Endothelial cell of umbilical vein (primary cell): ENCODE measurements around the gene MICALL2. TPM values are rescaled to one million over a fixed set of nuclear protein-coding genes. Genes with fewer than 3 reads are reported as not detected.

Source experiments
- BruUV-seq: library from RNA; stranded (reverse); fragments of 400-500 nt; replicated peaks from 2 replicates; lab custom pipeline; 2021; lab: Mats Ljungman, UMichigan
- CTCF ChIA-PET: fragments of 300-600, 350-600 bp; sonication (Branson Sonifier 250); formaldehyde crosslinking; loops from one replicate; lab custom pipeline; 2021; ENCODE audit warnings: antibody characterized with exemption, inconsistent platforms; lab: Charles Lee
- POLR2A ChIA-PET: fragments of 300-600, 350-600 bp; sonication (Branson Sonifier 250); formaldehyde crosslinking; loops from one replicate; lab custom pipeline; 2021; ENCODE audit warnings: antibody characterized with exemption, inconsistent platforms; lab: Charles Lee
- DNase-seq: peaks from one replicate; pipeline ENCODE4 v3.0.0-alpha.2; 2011; ENCODE audit warnings: low read depth, low spot score
- FAIRE-seq: peaks from 2 replicates; lab custom pipeline; 2011; peaks lifted over from hg19 to GRCh38; lab: Jason Lieb, UNC
- H2AFZ ChIP-seq: 2 replicates; pipeline ENCODE4 v1.6.0; 2012; ENCODE audit warnings: low read depth, low read length, control low read depth, inconsistent platforms
- H3K27ac ChIP-seq: 2 replicates; pipeline ENCODE4 v1.5.1; 2011; ENCODE audit warnings: low read depth, mild to moderate bottlenecking, control low read depth, low read length, moderate library complexity; ENCODE audit not compliant: insufficient read depth
- H3K27me3 ChIP-seq, 2 experiments: 2 replicates each; pipeline versions ENCODE4 v1.6.0 to v1.6.1; 2011; ENCODE audit warnings: low read length in 2 of 2, mixed read lengths in 1 of 2; ENCODE audit not compliant: control insufficient read depth in 2 of 2, insufficient read depth in 2 of 2
- H3K36me3 ChIP-seq, 2 experiments: 2 replicates in 1 of 2; 3 replicates in 1 of 2; pipeline ENCODE4 v1.5.1; 2011; ENCODE audit warnings: low read length in 2 of 2, mild to moderate bottlenecking in 1 of 2, moderate library complexity in 1 of 2; ENCODE audit not compliant: control insufficient read depth in 2 of 2, insufficient read depth in 2 of 2; ENCODE audit errors: extremely low read depth in 1 of 2
- H3K4me1 ChIP-seq: 3 replicates; pipeline ENCODE4 v1.5.1; 2011; ENCODE audit warnings: mild to moderate bottlenecking, low read length; ENCODE audit not compliant: control insufficient read depth, insufficient read depth; ENCODE audit errors: extremely low read depth
- H3K4me2 ChIP-seq: 2 replicates; pipeline ENCODE4 v1.6.1; 2011; ENCODE audit warnings: low read length, control low read depth, mixed read lengths; ENCODE audit not compliant: insufficient read depth
- H3K4me3 ChIP-seq, 3 experiments: fragments of 200-600 bp in 1 of 3; sonication (generic), shearing (Covaris generic) in 1 of 3; replicated peaks in 1 of 3; 2 replicates each; pipeline ENCODE4 v1.5.1; 2011 to 2016; ENCODE audit warnings: control low read depth in 3 of 3, low read length in 3 of 3, mild to moderate bottlenecking in 2 of 3, inconsistent platforms in 1 of 3, low read depth in 1 of 3, moderate library complexity in 1 of 3; ENCODE audit not compliant: insufficient read depth in 1 of 3
- H3K79me2 ChIP-seq: 2 replicates; pipeline ENCODE4 v1.6.0; 2012; ENCODE audit warnings: low read length, inconsistent platforms; ENCODE audit not compliant: control insufficient read depth, insufficient read depth
- H3K9ac ChIP-seq: replicated peaks from 2 replicates; pipeline ENCODE3; 2011; ENCODE audit warnings: low read length, control low read depth; ENCODE audit not compliant: insufficient read depth; ENCODE audit errors: extremely low read depth
- H3K9me1 ChIP-seq: replicated peaks from 3 replicates; pipeline ENCODE4 v1.6.0; 2011; ENCODE audit warnings: mild to moderate bottlenecking, low read length; ENCODE audit not compliant: control insufficient read depth, insufficient read depth; ENCODE audit errors: extremely low read depth
- H3K9me3 ChIP-seq: replicated peaks from 2 replicates; pipeline ENCODE4 v1.5.1; 2012; ENCODE audit warnings: low read length, inconsistent platforms; ENCODE audit not compliant: control insufficient read depth, insufficient read depth
- H4K20me1 ChIP-seq: replicated peaks from 2 replicates; pipeline ENCODE3; 2011; ENCODE audit warnings: mild to moderate bottlenecking, low read length; ENCODE audit not compliant: control insufficient read depth, insufficient read depth; ENCODE audit errors: extremely low read depth
- EZH2 ChIP-seq: IDR thresholded peaks from 2 replicates; pipeline ENCODE4 v1.6.1; 2012; ENCODE audit warnings: borderline replicate concordance, low read depth, mild to moderate bottlenecking, moderate library complexity, low read length, inconsistent platforms; ENCODE audit not compliant: severe bottlenecking
- FOS ChIP-seq: IDR thresholded peaks from 2 replicates; pipeline ENCODE4 v1.6.1; 2011; ENCODE audit warnings: mild to moderate bottlenecking, low read length, moderate library complexity, borderline replicate concordance; ENCODE audit not compliant: insufficient read depth
- GATA2 ChIP-seq: IDR thresholded peaks from 2 replicates; pipeline ENCODE4 v1.7.0; 2011; ENCODE audit warnings: low read depth, mild to moderate bottlenecking, moderate library complexity, mixed read lengths, low read length; ENCODE audit not compliant: insufficient read length, insufficient read depth
- JUN ChIP-seq: IDR thresholded peaks from 2 replicates; pipeline ENCODE4 v1.6.1; 2011; ENCODE audit warnings: borderline replicate concordance, low read depth; ENCODE audit not compliant: insufficient read length, insufficient read depth
- MYC ChIP-seq: IDR thresholded peaks from one replicate; pipeline ENCODE4 v1.6.1; 2011; ENCODE audit warnings: mild to moderate bottlenecking, low read depth, low read length
- POLR2A ChIP-seq: IDR thresholded peaks from 2 replicates; pipeline ENCODE4 v1.6.1; 2012; ENCODE audit warnings: low read depth, mild to moderate bottlenecking, control low read depth, low read length
- POLR2AphosphoS5 ChIP-seq: IDR thresholded peaks from 2 replicates; pipeline ENCODE4 v1.6.1; 2012; ENCODE audit warnings: low read depth, mild to moderate bottlenecking, control low read depth, low read length, moderate library complexity; ENCODE audit not compliant: insufficient read depth
- dilution Hi-C: fragments of 300-500 bp; cut with MboI; formaldehyde crosslinking; loops from one replicate; pipeline ENCODE4 v1.15.0; 2019; ENCODE audit warnings: low sequenced_read_pairs; ENCODE audit not compliant: extremely low pct_ligation_motif_present
- intact Hi-C: fragments of 100-400 bp; cut with micrococcal nuclease; formaldehyde crosslinking; loops from one replicate; pipeline ENCODE4 v1.10.0; 2022
- polyA plus RNA-seq, 4 experiments: library from polyadenylated mRNA; depleted of rRNA in 3 of 4; stranded (reverse) in 3 of 4; unstranded in 1 of 4; fragments of >200 nt; gene quantifications; 2 replicates each; pipeline versions ENCODE4 v1.2.1 to v1.2.3, GENCODE V29; 2011 to 2012; ENCODE audit warnings: missing spikeins in 1 of 4
- total RNA-seq: library from RNA; stranded (reverse); gene quantifications from 2 replicates; pipeline ENCODE4 v1.2.3, GENCODE V29; 2021
- TF ChIP-seq, protein P1 (sequence below): IDR thresholded peaks from 2 replicates; pipeline ENCODE4 v1.6.1; 2011; ENCODE audit not compliant: insufficient read depth, insufficient read length
- TF ChIP-seq, protein P2 (sequence below), 2 donors: IDR thresholded peaks; 1 replicate in 1 of 2; 2 replicates in 1 of 2; pipeline ENCODE4 v1.5.1; 2011; ENCODE audit warnings: low read length in 2 of 2, mild to moderate bottlenecking in 2 of 2, moderate library complexity in 2 of 2, control low read depth in 1 of 2, inconsistent platforms in 1 of 2, low read depth in 1 of 2; ENCODE audit not compliant: insufficient read depth in 1 of 2; ENCODE audit errors: extremely low read depth in 1 of 2

MICALL2 gene
- total and polyA plus RNA-seq, 2 donors (not counting 3 experiments of a cell fraction or from before 2014, with no cell fraction given), result 29.8 to 46.3 TPM

DNA sequence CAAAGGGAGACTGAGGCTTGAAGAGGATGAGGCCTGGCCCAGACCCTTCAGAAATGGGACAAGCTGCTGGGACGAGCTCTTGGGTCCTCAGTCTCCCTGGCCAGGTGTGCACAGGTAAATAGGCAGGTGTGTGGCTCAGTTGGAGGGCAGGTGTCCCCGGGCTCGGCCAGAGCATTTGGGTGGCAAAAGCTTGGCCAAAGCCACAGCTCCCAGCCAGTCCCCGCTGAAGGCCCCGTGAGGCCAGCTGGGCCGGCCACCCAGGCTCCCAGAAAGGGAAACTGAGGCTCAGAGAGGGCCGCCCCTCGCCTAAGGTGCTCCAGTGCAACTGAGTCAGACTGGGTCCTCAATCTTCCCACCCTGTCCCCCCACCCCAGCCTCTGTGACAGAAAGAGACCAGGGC is 37.3 kb downstream of the MICALL2 start:
- dilution Hi-C loops (no loop called here), intact Hi-C loops (loop anchor here (2.0 kb wide), 1 partner anchor 37 kb away; the partner anchor contains the start of gene MICALL2)
- no peaks in the 10 kb centered on the region for H3K36me3 ChIP-seq
- no peak overlapping the region for H3K9ac ChIP-seq
- no peaks in the 10 kb centered on the region for H3K9me3 ChIP-seq
- no peak overlapping the region for H3K27ac ChIP-seq
- no peak overlapping the region for H3K4me3 ChIP-seq
- ChIA-PET POLR2A (no interaction called here), CTCF (interaction anchor here (1.7 kb wide), 1 partner anchor 11 kb away, joined by 7 read pairs; no protein-coding TSS in a partner anchor)
- no peak for FAIRE-seq
- no peaks in the 10 kb centered on the region for H4K20me1 ChIP-seq
- H3K9me1 ChIP-seq, result no peaks in the 10 kb centered on the region
- H3K27me3 ChIP-seq, result peaks cover 6% of the 10 kb centered on the region in 2 experiments
- TF ChIP-seq GATA2, result no peak
- TF ChIP-seq EZH2, result no peak
- no peaks in the 10 kb centered on the region for H3K4me1 ChIP-seq
- no TSS peak for BruUV-seq
- no peak overlapping the region for H3K4me2 ChIP-seq
- H3K79me2 ChIP-seq, result no peaks in the 10 kb centered on the region
- DNase-seq, result no peak
- no peak overlapping the region for H2AFZ ChIP-seq

DNA sequence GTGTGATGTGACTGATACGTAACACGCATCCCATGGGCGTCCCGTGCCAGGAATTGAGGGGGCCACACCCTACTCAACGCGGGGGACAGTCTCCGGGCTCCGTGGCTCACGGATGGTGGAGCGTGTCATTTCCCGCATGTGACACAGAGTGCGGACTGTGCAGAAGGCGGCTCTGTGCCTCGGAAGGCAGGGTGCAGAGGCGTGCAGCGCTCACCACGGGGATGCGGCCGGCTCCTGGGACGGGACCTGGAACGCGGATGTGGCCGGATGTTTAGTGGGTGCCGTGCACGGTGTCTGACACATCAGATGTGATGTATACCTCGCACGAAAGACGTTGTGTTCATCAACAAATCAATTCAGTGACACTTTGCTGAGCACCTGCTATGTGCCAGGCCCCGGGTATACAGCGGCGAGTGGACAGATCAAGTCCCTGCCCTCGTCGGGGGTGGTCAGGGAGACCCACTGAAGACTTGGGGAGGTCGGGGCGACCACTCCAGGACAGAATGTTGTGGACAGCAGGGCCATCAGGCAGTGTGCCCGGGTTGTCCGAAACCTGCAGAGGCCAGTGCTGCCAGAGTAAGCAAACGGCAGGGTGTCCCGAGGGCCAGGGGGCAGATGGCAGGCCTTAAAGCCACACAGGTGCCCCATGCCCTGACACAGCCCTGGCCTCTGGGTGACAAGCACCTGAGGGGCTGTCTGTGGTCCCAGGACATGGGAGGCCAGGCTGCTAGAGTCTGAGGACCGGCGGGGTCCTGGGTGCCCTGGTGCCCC is 38.1 kb downstream of the MICALL2 start:
- DNase-seq (no peak), FAIRE-seq (no peak)
- dilution Hi-C loops, result no loop called here
- Histone ChIP-seq H2AFZ (no peak overlapping the region), H3K27ac (no peak overlapping the region), H3K27me3 (peaks cover 6% of the 10 kb centered on the region in 2 experiments), H3K9me1 (no peaks in the 10 kb centered on the region), H3K9ac (no peak overlapping the region), H3K79me2 (no peaks in the 10 kb centered on the region), H3K9me3 (no peaks in the 10 kb centered on the region), H3K4me2 (no peak overlapping the region), H3K4me1 (no peaks in the 10 kb centered on the region), H4K20me1 (no peaks in the 10 kb centered on the region), H3K36me3 (no peaks in the 10 kb centered on the region), H3K4me3 (no peak overlapping the region)
- intact Hi-C loops, result no loop called here
- ChIA-PET CTCF (interaction anchor here (0.6 kb wide), 2 partner anchors 53 to 228 kb away, joined by 3 read pairs; no protein-coding TSS in a partner anchor), POLR2A (no interaction called here)
- no TSS peak for BruUV-seq
- TF ChIP-seq FOS (no peak), JUN (no peak), POLR2A (no peak), MYC (no peak), GATA2 (no peak), POLR2AphosphoS5 (no peak)
- TF ChIP-seq, protein P1, sequence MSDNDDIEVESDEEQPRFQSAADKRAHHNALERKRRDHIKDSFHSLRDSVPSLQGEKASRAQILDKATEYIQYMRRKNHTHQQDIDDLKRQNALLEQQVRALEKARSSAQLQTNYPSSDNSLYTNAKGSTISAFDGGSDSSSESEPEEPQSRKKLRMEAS, result no peak
- TF ChIP-seq, protein P2, sequence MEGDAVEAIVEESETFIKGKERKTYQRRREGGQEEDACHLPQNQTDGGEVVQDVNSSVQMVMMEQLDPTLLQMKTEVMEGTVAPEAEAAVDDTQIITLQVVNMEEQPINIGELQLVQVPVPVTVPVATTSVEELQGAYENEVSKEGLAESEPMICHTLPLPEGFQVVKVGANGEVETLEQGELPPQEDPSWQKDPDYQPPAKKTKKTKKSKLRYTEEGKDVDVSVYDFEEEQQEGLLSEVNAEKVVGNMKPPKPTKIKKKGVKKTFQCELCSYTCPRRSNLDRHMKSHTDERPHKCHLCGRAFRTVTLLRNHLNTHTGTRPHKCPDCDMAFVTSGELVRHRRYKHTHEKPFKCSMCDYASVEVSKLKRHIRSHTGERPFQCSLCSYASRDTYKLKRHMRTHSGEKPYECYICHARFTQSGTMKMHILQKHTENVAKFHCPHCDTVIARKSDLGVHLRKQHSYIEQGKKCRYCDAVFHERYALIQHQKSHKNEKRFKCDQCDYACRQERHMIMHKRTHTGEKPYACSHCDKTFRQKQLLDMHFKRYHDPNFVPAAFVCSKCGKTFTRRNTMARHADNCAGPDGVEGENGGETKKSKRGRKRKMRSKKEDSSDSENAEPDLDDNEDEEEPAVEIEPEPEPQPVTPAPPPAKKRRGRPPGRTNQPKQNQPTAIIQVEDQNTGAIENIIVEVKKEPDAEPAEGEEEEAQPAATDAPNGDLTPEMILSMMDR (IDR thresholded peaks at IDR 0.05; ENCODE audit: extremely low read depth in 1 of 2, insufficient read depth in 1 of 2, low read depth in 1 of 2, low read length in 2 of 2), result no peak
